Activated naive CD4-positive, alpha-beta T cell treated with anti-CD3 and anti-CD28 coated beads, Interleukin-2, amount 10 ng/mL, durations not matched to agents 7 days and 5 days (primary cell): ENCODE data around the gene MVD.

Experiments used
- CTCF ChIA-PET: fragments of 350-600 bp; sonication (Branson Sonifier 250); formaldehyde crosslinking; loops from one replicate; lab custom pipeline; 2021; ENCODE audit warnings: antibody characterized with exemption; lab: Charles Lee
- DNase-seq: peaks from one replicate; pipeline ENCODE4 v3.0.0-alpha.2; 2020
- H3K27ac Mint-ChIP-seq: one replicate; pipeline ENCODE4 v1.8.0; 2021; ENCODE audit warnings: mild to moderate bottlenecking, moderate library complexity, mixed read lengths
- H3K27me3 Mint-ChIP-seq: one replicate; pipeline ENCODE4 v1.8.0; 2021; ENCODE audit warnings: mild to moderate bottlenecking, mixed read lengths
- H3K36me3 Mint-ChIP-seq: one replicate; pipeline ENCODE4 v1.8.0; 2021; ENCODE audit warnings: mixed read lengths
- H3K4me1 Mint-ChIP-seq: one replicate; pipeline ENCODE4 v1.8.0; 2021; ENCODE audit warnings: mixed read lengths
- H3K4me3 Mint-ChIP-seq: one replicate; pipeline ENCODE4 v1.8.0; 2021; ENCODE audit warnings: mild to moderate bottlenecking, moderate library complexity, mixed read lengths
- H3K9me3 Mint-ChIP-seq: one replicate; pipeline ENCODE4 v1.8.0; 2021; ENCODE audit warnings: mixed read lengths

The MVD gene

DNA sequence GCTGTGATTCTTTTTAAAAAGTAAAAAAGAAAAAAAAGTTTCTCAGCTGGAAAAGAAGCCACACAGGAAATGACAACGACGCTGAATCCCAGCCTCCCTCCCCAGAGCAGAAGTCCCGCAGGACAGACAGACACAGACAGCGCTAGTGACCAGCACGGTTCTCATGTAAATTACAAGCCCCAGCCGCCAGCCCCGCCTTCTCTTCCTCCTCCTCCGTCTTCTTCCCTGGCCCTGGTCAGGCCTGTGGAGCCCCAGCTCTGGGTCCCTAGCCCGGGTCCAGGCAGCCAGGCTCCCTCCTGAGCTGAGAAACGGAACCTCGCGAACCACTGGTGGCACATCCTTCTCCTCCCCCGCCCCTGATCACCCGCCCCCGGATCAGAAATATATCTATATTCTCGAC lies 31.5 kb downstream of the MVD start:
- H3K4me3 Mint-ChIP-seq: no peak overlapping the region
- H3K27me3 Mint-ChIP-seq: peaks cover 21% of the 10 kb centered on the region
- no peak for DNase-seq
- no peaks in the 10 kb centered on the region for H3K9me3 Mint-ChIP-seq
- CTCF ChIA-PET: no interaction called here
- H3K4me1 Mint-ChIP-seq: peaks cover 27% of the 10 kb centered on the region
- H3K27ac Mint-ChIP-seq: no peak overlapping the region
- peaks cover 26% of the 10 kb centered on the region for H3K36me3 Mint-ChIP-seq

DNA sequence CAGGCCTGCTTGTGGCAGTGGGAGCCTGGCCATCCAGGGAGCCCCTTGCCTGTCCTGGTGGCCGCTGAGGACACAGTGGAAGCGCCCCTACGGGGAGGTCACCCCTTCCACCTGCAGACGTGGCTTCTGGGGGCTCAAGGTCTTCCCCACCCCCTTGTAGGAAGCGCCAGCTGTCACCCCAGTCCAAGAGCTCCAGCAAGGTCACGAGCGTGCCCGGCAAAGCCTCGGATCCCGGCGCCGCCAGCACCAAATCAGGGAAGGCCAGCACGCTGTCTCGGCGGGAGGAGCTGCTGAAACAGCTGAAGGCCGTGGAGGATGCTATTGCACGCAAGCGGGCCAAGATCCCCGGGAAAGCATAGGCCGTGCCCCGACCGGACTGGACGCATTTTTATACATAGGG lies 31.9 kb downstream of the MVD start:
- no peaks in the 10 kb centered on the region for H3K9me3 Mint-ChIP-seq
- peaks cover 28% of the 10 kb centered on the region for H3K36me3 Mint-ChIP-seq
- H3K4me3 Mint-ChIP-seq: no peak overlapping the region
- no peak overlapping the region for H3K27ac Mint-ChIP-seq
- H3K27me3 Mint-ChIP-seq: peaks cover 17% of the 10 kb centered on the region
- peaks cover 23% of the 10 kb centered on the region for H3K4me1 Mint-ChIP-seq
- no peak for DNase-seq
- CTCF ChIA-PET: no interaction called here

GRCh38 chr16:88630433-88630832 lies 32.5 kb downstream of the MVD start:
- CTCF ChIA-PET: no interaction called here
- no peaks in the 10 kb centered on the region for H3K9me3 Mint-ChIP-seq
- no peak for DNase-seq
- H3K4me1 Mint-ChIP-seq: peaks cover 20% of the 10 kb centered on the region
- peaks cover 12% of the 10 kb centered on the region for H3K27me3 Mint-ChIP-seq
- no peak overlapping the region for H3K4me3 Mint-ChIP-seq
- peaks cover 28% of the 10 kb centered on the region for H3K36me3 Mint-ChIP-seq
- H3K27ac Mint-ChIP-seq: no peak overlapping the region

- Mint-ChIP-seq H3K27ac (peak overlapping the region; percentile 37), H3K36me3 (peaks cover 28% of the 10 kb centered on the region)
Observed at GRCh38 chr16:88629835-88630234, 33.1 kb downstream of the MVD start.

DNA sequence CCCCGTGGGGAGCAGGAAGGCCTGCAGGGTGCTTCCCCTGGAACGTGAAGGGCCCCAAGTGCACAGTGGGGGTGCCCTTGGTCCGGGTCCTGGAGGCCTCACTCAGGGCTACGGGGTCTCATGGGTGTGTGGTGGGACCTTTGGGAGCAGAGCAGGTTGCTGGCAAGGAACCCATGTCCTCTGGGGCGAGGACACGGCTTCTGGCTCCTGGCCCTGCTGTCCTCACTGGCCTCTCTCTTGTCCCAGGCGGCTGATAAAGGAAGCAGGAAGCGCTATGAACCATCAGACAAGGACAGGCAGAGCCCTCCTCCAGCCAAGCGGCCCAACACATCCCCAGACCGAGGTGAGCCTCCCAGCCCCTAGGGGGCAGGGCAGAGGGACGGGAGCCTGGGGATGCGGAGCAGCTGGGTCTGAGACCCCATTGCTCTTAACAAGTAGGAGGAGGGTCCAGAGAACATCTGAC lies 34.3 kb downstream of the MVD start:
- no peak for DNase-seq
- no peak overlapping the region for H3K27ac Mint-ChIP-seq
- H3K4me1 Mint-ChIP-seq: peaks cover 9% of the 10 kb centered on the region
- no peaks in the 10 kb centered on the region for H3K9me3 Mint-ChIP-seq
- CTCF ChIA-PET: no interaction called here
- peaks cover 34% of the 10 kb centered on the region for H3K36me3 Mint-ChIP-seq
- H3K27me3 Mint-ChIP-seq: no peaks in the 10 kb centered on the region
- no peak overlapping the region for H3K4me3 Mint-ChIP-seq

More at GRCh38 chr16:88629835-88630234, 33.1 kb downstream of the MVD start:
- Mint-ChIP-seq H3K9me3 (no peaks in the 10 kb centered on the region), H3K27me3 (peaks cover 6% of the 10 kb centered on the region), H3K4me3 (no peak overlapping the region), H3K4me1 (peaks cover 14% of the 10 kb centered on the region)
- CTCF ChIA-PET: interaction anchor here (1.4 kb wide), 1 partner anchor 9 kb away, joined by 3 read pairs; no protein-coding TSS in a partner anchor
- DNase-seq: no peak

DNA sequence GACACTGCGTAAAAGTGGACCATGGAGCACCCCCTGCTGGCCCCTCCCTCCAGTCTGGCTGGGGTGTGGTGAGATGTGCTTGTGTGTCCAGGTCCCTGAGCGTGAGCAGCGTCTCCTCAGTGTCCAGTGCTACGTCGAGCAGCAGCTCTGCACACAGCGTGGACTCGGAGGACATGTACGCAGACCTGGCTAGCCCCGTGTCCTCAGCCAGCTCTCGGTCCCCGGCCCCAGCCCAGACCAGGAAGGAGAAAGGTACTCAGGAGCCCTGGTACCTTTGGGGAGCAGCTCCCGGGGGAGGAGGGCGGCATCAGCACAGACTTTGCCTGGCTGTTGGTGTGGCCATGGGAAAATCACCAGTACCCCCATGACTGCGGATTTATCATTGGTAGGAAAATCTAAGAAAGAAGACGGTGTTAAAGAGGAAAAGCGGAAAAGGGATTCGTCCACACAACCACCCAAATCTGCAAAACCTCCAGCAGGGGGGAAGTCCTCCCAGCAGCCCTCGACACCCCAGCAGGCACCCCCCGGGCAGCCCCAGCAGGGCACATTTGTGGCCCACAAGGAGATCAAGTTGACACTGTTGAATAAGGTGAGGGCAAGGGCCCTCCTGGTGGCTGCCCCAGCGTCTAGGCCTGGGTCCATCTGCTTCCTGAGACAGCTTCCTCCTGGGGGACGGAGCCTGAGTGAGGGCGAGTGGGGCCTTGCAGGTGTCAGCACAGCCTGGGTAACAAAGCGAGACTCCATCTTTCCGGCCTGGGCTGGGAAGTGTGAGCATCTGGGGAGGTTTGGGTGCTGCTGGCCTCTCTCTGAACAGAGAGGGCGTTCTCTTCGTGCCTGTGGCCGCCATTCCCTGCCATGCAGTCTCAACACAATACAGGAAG lies 35.1 kb downstream of the MVD start:
- CTCF ChIA-PET: no interaction called here
- peaks cover 40% of the 10 kb centered on the region for H3K36me3 Mint-ChIP-seq
- no peak for DNase-seq
- peaks cover 3% of the 10 kb centered on the region for H3K4me1 Mint-ChIP-seq
- H3K4me3 Mint-ChIP-seq: no peak overlapping the region
- H3K9me3 Mint-ChIP-seq: no peaks in the 10 kb centered on the region
- no peaks in the 10 kb centered on the region for H3K27me3 Mint-ChIP-seq
- peak overlapping the region; percentile 25 for H3K27ac Mint-ChIP-seq

GRCh38 chr16:88626646-88627045 lies 36.2 kb downstream of the MVD start:
- no peak overlapping the region for H3K4me3 Mint-ChIP-seq
- no peaks in the 10 kb centered on the region for H3K4me1 Mint-ChIP-seq
- DNase-seq: no peak
- H3K27me3 Mint-ChIP-seq: no peaks in the 10 kb centered on the region
- no peak overlapping the region for H3K27ac Mint-ChIP-seq
- CTCF ChIA-PET: no interaction called here
- H3K9me3 Mint-ChIP-seq: no peaks in the 10 kb centered on the region
- H3K36me3 Mint-ChIP-seq: peaks cover 39% of the 10 kb centered on the region

DNA sequence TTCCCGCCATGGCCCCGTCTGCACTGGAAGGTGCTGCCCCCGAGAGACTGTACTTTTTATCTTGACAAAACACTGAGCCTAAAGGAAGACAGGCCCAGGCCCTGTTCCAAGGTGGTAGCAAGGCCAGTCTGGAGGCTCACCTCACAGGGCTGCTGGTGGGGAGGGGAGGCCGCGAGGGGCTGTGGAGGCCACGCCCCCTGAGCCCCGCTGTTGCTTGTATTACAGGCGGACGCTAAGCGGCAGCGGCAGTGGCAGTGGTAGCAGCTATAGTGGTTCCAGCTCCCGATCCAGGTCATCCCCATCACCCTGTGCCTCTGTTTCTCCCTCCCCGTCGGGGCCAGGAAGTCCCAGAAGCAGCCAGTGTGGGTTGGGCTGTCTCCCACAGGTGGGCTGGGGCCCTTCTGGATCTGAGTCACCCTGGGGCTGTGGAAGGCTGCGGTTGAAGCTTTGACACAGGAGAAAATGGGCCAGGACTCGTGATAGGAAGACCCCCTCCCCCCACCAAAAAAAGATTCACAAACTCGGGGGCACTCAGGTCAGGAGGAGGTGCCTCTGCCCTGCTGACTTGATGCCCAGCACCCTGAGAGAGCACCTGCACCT lies 37.8 kb downstream of the MVD start:
- H3K4me1 Mint-ChIP-seq: peaks cover 8% of the 10 kb centered on the region
- CTCF ChIA-PET: no interaction called here
- no peaks in the 10 kb centered on the region for H3K9me3 Mint-ChIP-seq
- H3K36me3 Mint-ChIP-seq: peaks cover 37% of the 10 kb centered on the region
- no peak overlapping the region for H3K4me3 Mint-ChIP-seq
- no peak overlapping the region for H3K27ac Mint-ChIP-seq
- H3K27me3 Mint-ChIP-seq: no peaks in the 10 kb centered on the region
- no peak for DNase-seq

GRCh38 chr16:88624481-88624880 lies 38.4 kb downstream of the MVD start:
- H3K36me3 Mint-ChIP-seq: peaks cover 36% of the 10 kb centered on the region
- H3K4me1 Mint-ChIP-seq: peaks cover 14% of the 10 kb centered on the region
- no peak overlapping the region for H3K27ac Mint-ChIP-seq

GRCh38 chr16:88623858-88624257 lies 39.0 kb downstream of the MVD start:
- peaks cover 21% of the 10 kb centered on the region for H3K4me1 Mint-ChIP-seq
- CTCF ChIA-PET: no interaction called here
- H3K9me3 Mint-ChIP-seq: no peaks in the 10 kb centered on the region
- DNase-seq: no peak
- H3K27me3 Mint-ChIP-seq: no peaks in the 10 kb centered on the region
- H3K27ac Mint-ChIP-seq: no peak overlapping the region
- H3K36me3 Mint-ChIP-seq: peaks cover 36% of the 10 kb centered on the region
- no peak overlapping the region for H3K4me3 Mint-ChIP-seq

More at GRCh38 chr16:88624481-88624880, 38.4 kb downstream of the MVD start:
- Mint-ChIP-seq H3K4me3 (no peak overlapping the region), H3K27me3 (no peaks in the 10 kb centered on the region), H3K9me3 (no peaks in the 10 kb centered on the region)
- no peak for DNase-seq
- CTCF ChIA-PET: no interaction called here

- Mint-ChIP-seq H3K4me1 (peaks cover 23% of the 10 kb centered on the region), H3K36me3 (peaks cover 35% of the 10 kb centered on the region), H3K27ac (peak overlapping the region; percentile 37), H3K27me3 (no peaks in the 10 kb centered on the region), H3K9me3 (no peaks in the 10 kb centered on the region), H3K4me3 (no peak overlapping the region)
- CTCF ChIA-PET: no interaction called here
- no peak for DNase-seq
Observed at GRCh38 chr16:88622866-88623265, 40.0 kb downstream of the MVD start.

DNA sequence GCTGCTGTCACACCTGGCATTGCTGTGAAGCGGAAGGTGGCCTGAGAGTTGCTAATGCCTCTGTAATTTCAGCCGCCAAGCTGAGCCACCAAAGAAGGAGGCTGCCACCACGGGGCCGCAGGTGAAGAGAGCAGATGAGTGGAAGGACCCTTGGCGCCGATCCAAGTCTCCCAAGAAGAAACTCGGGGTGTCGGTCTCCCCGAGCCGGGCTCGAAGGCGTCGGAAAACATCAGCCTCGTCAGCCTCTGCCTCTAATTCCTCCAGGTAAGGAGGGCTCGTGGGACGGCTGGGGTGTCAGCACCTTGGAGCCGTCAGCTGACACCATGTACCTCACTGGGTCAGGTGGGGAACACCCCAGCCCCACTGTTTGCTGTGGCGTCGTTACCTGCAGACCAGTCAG lies 40.8 kb downstream of the MVD start:
- DNase-seq: no peak
- Mint-ChIP-seq H3K4me3 (no peak overlapping the region), H3K9me3 (no peaks in the 10 kb centered on the region), H3K36me3 (peaks cover 33% of the 10 kb centered on the region), H3K27ac (peak overlapping the region; percentile 62), H3K4me1 (peaks cover 24% of the 10 kb centered on the region), H3K27me3 (no peaks in the 10 kb centered on the region)
- CTCF ChIA-PET: no interaction called here

DNA sequence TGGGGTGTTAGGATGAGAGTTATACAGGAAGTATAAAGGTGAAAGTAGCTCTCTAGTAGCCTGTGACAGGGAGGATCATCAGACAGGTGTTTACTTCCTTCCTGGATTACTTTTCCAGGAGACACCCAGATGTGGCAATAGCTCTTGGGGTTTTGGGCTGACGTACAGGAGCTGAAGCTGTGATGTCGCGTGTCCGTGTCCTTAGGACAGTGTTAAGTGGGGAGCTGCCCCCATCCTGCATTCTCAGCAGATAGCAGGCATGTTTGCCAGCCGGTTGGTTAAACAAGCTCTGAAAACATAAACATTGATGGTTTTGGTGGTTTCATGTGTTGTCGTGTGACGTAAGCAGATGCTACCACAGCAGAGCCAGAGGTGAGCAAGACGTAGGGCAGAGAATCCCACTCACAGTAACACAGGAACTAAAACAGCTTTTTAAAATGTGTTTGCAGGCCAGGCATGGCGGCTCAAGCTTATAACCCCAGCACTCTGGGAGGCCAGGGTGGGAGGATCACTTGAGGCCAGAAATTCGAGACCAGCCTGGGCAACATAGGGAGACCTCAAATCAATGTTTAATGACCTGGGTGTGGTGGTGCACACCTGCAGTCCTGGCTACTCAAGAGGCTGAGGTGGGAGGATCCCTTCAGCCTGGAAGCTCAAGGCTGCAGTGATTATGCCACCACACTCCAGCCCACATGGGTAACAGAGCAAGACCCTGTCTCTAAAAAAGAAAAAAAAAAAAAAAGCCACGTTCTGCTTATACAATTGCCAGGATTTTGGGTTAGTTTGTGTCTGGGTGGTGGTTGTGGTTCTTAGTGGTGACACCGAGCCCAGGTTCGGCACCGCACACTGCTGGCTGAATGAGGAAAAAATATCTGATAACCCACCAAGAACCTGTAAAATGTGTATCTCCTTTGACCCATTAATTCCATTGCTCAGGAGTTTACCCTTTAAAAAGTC lies 42.8 kb downstream of the MVD start:
- H3K4me1 Mint-ChIP-seq: peaks cover 24% of the 10 kb centered on the region
- CTCF ChIA-PET: interaction anchor here (1.1 kb wide), 1 partner anchor 11 kb away, joined by 3 read pairs; no protein-coding TSS in a partner anchor

More for the DNA sequence above, 42.8 kb downstream of the MVD start:
- peak; percentile 66 for DNase-seq
- Mint-ChIP-seq H3K27ac (peak overlapping the region; percentile 89), H3K36me3 (peaks cover 34% of the 10 kb centered on the region), H3K9me3 (no peaks in the 10 kb centered on the region), H3K27me3 (no peaks in the 10 kb centered on the region), H3K4me3 (peak overlapping the region; percentile 35)
